GM18511 (cell line): ENCODE data around the gene KAT8.
"Not testable (repeated sequence)": the region's sequence is repeated elsewhere in the genome, so short reads cannot be mapped to it uniquely, and the experiment has no call there.

Experiments
- ATAC-seq: cut with Tn5 transposase; IDR thresholded peaks from one replicate; pipeline ENCODE4 v1.9.1; 2021; ENCODE audit warnings: mild to moderate bottlenecking, moderate library complexity; ENCODE audit not compliant: unreplicated experiment

KAT8 gene

DNA sequence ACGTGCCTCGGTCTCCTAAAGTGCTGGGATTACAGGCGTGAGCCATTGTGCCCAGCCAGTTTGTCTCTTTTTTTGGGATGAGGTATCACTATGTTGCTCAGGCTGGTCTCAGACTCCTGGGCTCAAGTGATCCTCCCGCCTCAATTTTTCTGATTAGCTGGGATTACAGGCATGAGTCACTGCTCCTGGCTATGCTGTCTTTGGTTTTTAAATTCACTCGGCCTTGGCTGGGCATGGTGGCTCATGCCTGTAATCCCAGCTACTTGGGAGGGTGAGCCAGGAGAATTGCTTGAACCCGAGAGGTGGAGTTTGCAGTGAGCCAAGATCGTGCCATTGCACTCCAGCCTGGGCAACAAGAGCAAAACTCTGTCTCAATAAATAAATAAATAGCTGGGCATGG lies 27.0 kb downstream of the KAT8 start:
- not testable (repeated sequence) for ATAC-seq

DNA sequence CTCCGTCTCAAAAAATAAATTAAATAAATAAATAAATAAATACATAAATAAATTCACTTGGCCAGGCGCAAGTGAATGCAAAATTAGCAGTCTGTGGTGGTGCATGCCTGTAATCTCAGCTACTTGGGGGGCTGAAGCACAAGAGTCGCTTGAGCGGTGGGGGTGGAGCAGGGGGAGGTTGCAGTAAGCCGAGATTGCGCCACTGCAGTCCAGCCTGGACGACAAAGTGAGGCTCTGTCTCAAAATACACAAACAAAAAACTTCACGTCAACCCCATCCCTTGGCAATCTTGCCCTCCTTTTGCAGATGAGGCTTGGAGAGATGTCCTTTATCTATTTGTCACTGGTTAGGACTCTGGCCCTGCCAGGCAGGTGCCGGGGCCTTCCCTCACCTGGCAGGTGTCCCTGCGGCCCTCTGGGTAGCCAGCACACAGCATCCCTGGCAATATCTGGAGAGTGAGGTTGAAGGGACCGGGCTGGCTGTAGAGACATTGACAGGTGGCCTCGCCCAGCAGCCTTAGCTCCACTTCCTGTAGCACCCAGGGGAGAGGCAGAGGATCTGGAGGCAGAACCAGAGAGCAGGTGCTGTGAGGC lies 28.0 kb downstream of the KAT8 start:
- no peak for ATAC-seq

DNA sequence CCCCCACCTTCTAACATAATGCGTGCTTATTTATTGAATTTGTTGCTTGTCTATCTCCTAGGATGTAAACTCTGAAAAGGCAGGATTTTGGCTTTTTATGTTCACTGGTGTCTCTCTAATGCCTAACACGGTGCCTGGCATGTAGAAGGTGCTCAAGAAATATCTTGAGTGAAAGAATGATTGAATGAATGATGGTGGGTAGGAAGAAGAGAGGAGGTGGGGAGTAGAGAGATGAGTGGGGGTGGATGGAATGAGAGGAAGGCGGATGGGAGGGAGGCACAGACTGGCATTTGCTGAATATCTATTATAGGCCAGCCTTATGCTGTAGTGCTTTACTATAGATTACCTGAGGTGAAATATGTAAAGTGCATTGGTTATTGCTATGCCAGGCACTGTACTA lies 30.1 kb downstream of the KAT8 start:
- no peak for ATAC-seq

DNA sequence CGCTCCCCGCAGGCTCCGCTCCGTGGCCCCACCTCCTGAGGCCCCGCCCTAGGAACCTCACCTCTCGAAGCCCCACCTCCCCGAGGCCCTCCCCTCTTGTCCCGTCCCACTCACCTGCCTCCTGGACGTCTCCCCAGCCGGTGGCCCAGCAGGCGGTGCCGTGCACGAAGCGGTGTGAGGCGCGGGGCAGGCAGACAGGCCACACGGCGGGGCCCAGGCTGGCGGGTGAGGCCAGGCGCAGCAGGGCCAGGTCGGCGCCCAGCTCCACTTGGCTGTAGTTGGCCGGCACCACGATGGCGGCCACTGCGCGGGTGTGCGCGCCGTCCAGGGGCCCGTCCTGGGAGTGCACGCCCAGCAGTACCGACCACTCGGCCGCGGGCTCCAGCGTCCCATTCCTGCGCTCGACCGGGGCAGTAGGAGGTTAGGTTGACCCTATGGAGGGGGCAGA lies 30.8 kb downstream of the KAT8 start:
- no peak for ATAC-seq

DNA sequence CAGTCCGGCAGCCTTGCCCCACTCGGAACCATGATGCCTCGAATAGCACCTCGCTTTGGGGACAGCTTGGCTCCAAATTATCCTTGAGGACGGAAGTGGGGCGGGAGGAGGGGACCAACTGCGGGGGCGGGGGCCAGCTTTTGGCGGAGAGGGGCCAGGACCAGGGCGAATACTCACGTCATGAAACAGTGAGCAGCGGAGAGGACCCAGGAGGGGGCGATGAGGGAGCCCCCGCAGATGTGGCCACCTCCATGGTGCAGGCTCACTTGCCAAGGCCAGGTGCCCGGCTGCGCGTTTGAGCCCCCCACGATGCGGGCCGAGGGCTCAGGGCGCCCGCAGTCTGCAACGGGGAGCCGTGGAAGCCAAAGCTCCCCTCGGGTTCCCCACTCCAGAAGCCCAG lies 31.4 kb downstream of the KAT8 start:
- no peak for ATAC-seq

DNA sequence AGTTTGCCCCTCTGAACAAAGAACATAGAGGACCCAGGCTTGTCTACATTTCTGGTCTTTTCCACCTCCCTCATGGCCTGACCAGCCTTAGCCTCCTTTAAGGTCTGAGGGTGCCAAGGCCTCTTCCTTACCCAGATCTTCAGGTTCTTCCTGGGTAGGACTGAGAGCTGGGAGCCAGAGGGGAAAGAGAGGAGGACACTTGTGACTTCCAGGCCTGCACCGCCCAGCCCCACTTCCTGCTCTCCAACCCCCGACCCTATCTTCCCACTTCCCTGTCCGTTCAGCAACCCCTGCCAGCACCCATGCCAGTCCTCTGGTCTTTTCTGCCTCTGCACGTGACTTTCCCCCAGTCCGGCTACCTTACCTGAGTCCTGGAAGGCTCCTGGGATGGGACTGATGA lies 31.9 kb downstream of the KAT8 start:
- no peak for ATAC-seq

DNA sequence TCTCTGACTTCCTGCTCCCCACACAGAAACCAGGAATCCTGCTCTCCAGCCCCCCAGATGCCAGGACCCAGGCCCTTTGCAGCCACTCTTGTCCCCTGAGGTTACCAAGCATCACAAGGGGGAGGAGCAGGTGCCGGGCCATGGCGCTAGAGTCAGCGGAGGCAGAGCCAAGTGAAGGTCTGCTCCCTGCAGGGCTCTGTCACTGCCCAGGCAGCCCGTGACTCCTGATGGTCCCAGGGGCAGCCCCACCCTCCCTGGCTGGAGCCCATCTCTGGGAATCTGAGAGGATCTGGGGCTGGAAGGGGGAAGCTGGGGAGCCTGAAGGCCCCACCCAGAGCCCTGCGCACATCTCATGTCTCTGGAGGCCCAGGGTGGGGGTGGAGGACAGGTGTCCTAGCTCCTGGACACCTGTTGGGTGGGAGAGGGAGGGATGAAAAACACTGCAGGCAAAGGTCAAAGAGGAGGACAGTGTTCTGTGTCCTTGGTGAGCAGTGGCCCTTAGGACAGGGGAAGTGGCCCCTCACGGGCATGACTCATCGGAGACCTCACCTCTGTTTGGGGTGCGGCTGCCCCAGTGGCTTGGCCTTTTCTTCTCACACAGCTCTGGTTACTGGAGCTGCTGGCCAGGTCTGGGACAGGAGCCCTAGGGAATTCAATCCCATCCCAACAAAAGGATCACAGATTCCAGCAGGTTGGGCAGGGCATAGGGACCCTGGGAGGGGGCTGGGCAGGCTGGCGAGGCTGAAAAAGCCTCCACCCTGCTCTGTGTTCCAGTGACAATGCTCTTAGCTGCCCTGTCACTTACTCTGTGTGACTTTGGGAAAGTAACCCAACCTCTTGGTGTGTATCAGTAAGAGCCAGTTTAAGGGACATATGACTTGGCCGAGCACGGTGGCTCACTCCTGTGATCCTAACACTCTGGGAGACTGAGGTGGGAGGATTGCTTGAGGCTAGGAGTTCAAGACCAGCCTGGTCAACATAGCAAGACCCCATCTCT lies 32.7 kb downstream of the KAT8 start, which contains the start of gene PRSS36:
PRSS36 (minus strand) TSS at position 173 of the 997 bp plus-strand sequence; CDS start at position 142, 31 bp downstream.
- ATAC-seq, result no peak

DNA sequence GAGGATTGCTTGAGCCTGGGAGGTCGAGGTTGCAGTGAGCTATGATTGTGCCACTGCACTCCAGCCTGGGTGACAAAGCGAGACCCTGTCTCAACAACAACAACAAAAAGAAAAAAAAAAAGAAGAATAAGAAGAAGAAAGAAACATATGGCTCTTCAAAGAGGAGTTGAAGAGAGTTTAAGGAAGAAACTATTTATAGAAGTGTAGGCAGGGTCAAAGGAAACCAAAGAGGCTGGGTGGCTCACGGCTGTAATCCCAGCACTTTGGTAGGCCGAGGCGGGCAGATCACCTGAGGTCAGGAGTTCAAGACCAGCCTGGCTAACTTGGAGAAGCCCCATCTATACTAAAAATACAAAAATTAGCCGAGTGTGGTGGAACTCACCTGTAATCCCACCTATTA lies 33.5 kb downstream of the KAT8 start:
- ATAC-seq, result not testable (repeated sequence)

DNA sequence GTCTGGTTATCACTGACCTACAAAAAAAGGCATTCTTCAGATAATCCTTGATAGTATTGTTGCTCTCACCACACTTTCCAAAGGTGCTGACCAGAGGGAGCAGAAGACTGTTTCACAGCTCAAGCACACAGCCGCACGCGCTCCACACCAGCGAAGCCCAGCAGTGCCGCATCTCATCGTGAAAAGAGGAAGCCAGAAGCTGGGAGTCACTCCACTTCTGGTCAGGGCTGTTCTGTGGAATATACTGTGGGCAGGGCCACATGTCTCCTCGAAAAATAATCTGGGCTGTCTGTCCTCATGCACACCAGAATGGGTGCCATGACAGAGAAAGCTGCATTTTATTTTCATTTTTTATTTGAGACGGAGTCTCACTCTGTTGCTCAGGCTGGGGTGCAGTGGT lies 39.7 kb downstream of the KAT8 start:
- ATAC-seq, result no peak

DNA sequence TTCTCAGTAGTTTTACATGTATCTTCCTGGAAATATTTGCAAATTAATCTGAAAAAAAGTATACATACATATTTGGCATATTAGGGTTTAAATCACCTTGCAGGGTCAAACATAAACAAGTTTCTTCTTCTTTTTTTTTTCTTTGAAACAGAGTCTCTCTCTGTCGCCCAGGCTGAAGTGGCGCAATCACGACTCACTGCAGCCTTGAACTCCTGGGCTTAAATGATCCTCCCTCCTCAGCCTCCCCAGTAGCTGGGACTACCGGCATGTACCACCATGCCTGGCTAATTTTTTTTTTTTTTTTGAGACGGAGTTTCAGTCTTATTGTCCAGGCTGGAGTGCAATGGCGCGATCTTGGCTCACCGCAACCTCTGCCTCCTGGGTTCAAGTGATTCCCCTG lies 49.9 kb downstream of the KAT8 start:
- ATAC-seq, result no peak

DNA sequence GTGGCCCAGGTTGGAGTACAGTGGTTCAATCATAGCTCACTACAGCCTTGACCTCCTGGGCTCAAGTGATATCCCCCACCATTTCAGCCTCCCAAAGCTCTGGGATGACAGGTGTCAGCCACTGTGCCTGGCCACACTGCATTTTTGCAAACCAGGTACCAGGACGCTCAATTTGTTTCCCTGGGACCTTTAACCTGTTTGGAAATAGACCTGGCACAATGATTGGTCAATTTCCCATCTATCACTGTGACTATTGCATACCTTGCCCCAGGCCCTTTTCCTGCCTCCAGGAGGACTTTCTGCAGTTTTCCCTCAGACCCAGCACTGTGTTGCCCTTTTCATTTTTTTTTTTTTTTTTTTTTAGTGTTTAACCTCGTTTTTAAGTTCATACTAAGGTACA lies 51.4 kb downstream of the KAT8 start:
- no peak for ATAC-seq

DNA sequence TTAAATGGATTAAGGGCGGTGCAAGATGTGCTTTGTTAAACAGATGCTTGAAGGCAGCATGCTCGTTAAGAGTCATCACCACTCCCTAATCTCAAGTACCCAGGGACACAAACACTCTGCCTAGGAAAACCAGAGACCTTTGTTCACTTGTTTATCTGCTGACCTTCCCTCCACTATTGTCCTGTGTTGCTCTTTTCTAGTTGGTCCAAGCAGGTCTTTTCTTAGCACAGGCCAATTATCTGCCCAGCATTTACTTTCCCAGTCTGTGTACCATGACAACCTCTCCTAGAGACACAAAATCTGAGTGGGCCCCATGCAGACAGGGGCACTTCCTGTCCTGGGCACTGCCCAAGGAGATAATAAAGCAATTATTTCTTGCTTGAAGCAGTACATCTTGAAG lies 52.6 kb downstream of the KAT8 start:
- not testable (repeated sequence) for ATAC-seq

DNA sequence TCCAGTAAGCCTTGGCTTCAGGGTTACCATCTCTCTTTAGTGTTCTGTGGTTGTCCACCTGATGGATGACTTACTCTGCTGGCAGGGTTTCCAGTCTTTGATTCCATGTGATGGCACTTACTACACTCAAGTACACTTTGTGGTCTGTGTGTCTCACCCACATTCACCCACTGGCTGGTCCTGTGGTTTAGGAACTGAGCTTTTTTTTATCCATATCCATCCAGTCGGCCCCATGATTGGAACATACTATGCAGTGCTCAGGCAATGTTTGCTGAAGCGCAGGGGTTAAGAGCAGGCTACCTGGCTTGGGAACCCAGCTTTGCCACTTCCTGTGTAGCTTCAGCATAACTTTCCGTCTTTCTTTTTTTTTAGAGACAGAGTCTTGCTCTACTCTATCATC lies 59.7 kb downstream of the KAT8 start:
- no peak for ATAC-seq

DNA sequence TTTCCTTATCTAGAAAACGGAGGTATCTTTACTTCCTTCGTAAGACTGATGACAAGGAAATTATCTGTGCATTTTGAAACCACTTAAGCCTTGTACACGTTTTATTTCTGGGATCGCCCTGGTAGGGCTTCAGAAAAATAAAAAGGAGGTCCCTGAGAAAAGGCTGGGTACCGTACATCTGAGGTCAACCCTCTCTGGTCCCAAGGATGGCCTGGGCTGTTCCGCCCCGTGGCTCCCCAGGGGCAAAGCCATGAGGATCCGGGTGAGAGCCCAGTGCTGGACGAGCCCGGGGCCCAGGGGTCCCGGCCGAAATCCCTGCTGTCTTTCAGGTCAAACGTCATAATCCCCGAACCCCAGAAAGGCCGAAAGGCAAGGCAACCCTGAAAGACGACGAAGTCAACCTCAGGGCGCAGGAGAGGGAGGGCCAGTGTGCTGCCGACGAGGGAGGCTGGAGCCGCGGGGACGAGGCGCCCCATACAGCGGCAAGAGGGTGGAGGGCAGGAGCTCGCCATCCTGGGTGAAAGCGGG lies 61.8 kb downstream of the KAT8 start:
- peak; percentile 0 for ATAC-seq

DNA sequence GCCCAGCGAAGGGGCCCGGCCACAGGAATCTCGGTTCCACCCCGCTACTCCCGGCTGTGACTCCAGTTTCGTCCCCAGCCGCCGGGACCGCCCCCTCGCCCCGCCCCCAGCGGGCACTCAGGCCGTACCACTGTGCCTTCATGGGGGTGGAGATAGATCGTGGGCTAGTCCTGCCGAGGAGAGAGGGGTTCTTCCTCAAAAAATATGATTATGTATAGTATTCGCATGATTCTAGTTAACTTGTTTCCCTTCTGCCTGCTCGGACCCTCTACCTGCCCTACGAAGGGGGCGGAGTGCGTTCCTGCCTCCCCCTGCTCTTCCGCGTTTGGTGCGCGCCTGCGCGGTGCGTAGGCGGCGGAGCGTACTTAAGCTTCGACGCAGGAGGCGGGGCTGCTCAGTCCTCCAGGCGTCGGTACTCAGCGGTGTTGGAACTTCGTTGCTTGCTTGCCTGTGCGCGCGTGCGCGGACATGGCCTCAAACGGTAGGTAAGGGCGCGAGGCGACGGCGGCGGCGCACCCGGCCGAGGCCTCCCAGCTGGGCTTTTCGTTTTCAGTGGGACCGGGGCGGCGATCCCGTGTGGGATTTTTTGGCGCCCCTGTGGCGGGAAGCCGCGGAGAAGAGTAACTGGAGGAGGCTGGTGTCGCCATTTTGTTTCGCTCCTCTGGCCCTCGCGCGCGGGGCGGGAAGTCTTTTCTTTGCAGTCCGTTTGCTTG lies 62.4 kb downstream of the KAT8 start, which contains the start of gene FUS:
FUS (plus strand) TSS at position 393 of the 713 bp plus-strand sequence; CDS start at position 469, 76 bp downstream.
- peak; percentile 63 for ATAC-seq
